ENCODE data around the gene WTIP. TPM values are rescaled to one million over a fixed set of nuclear protein-coding genes. Genes with fewer than 3 reads are reported as not detected.
"Not testable (repeated sequence)": the region's sequence is repeated elsewhere in the genome, so short reads cannot be mapped to it uniquely, and the experiment has no call there.

The WTIP gene
- total and polyA plus RNA-seq, 2 of the 4 experiments (the other 2 are of a cell fraction): 30.3 to 48.9 TPM

DNA sequence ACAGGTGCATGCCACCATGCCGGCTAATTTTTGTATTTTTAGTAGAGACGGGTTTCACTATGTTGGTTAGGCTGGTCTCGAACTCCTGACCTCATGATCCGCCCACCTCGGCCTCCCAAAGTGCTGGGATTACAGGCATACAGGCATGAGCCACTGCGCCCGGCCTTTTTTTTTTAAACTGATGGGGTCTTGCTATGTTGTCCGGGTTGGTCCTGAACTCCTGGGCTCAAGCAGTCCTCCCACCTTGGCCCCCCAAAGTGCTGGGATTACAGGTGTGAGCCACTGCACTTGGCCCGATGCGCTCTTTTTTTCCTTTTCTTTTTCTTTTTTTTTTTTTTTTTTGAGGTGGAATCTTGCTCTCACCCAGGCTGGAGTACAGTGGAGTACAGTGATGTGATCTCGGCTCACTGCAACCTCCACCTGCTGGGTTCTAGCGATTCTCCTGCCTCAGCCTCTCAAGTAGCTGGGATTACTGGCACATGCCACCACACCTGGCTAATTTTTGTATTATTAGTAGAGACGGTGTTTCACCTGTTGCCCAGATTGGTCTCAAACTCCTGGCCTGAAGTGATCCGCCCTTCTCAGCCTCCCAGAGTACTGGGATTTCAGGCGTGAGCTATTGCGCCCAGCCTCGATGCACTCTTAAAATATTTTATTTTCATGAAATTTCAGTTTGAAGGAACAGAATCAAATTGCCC lies 25.6 kb upstream of the WTIP start:
- dilution Hi-C loops (cut with HindIII; ENCODE audit: low sequenced_read_pairs, unreplicated experiment); CTCF ChIA-PET: not testable (repeated sequence)
- H4K20me1 ChIP-seq (ENCODE audit: insufficient read depth, low read length): peaks cover 27% of the 10 kb centered on the region

More for the DNA sequence above, 25.6 kb upstream of the WTIP start:
- POLR2A ChIA-PET (ENCODE audit: unreplicated experiment); H2AK5ac ChIP-seq (ENCODE audit: low read depth, low read length); H2BK120ac ChIP-seq (ENCODE audit: low read depth, low read length); H4K8ac ChIP-seq (ENCODE audit: low read depth in 2 of 2, low read length in 2 of 2); ATAC-seq (ENCODE audit: low read depth); H4K5ac ChIP-seq (ENCODE audit: low read depth, low read length); H4K91ac ChIP-seq (ENCODE audit: insufficient read depth, low read depth, low read length); H2AFZ ChIP-seq (replicated peaks; ENCODE audit: low read length, poor library complexity); H3K9me1 ChIP-seq (ENCODE audit: insufficient read depth, low read length); H3K4me3 ChIP-seq (ENCODE audit: insufficient read depth, low read depth, low read length); H2BK5ac ChIP-seq (ENCODE audit: low read depth, low read length, poor library complexity, severe bottlenecking); H3K27me3 ChIP-seq (ENCODE audit: control insufficient read depth, insufficient read depth, low read length); DNase-seq; H3K9me3 ChIP-seq (ENCODE audit: control insufficient read depth, insufficient read depth, low read length); H3K14ac ChIP-seq (replicated peaks; ENCODE audit: low read depth, low read length); H2BK20ac ChIP-seq (ENCODE audit: low read depth, low read length); H3K56ac ChIP-seq (ENCODE audit: extremely low read depth, insufficient read depth, low read length); H3K4me2 ChIP-seq (ENCODE audit: low read depth, low read length); H3K9ac ChIP-seq (ENCODE audit: low read depth, low read length); H2AK9ac ChIP-seq (replicated peaks; ENCODE audit: low read depth, low read length, poor library complexity); in situ Hi-C loops (cut with MboI; ENCODE audit: low sequenced_read_pairs); H3K27ac ChIP-seq (ENCODE audit: insufficient read depth, low read length); intact Hi-C loops (cut with micrococcal nuclease); H3K23ac ChIP-seq (ENCODE audit: low read depth, low read length); H3K18ac ChIP-seq (ENCODE audit: low read depth, low read length); BruUV-seq (replicated peaks); H3K4ac ChIP-seq (ENCODE audit: low read depth, low read length); H2BK15ac ChIP-seq (ENCODE audit: low read depth, low read length): not testable (repeated sequence)
- Histone ChIP-seq H3K36me3 (ENCODE audit: control insufficient read depth, insufficient read depth, low read length) (peaks cover 34% of the 10 kb centered on the region), H3K79me1 (ENCODE audit: low read depth in 1 of 2, low read length in 2 of 2) (peaks cover 32 to 56% of the 10 kb centered on the region in 2 experiments), H3K4me1 (ENCODE audit: control insufficient read depth, insufficient read depth, low read length) (peaks cover 14% of the 10 kb centered on the region)
- no CpG with 5 or more reads among the region's 17 CpGs for WGBS, 2 experiments (ENCODE audit: extremely low coverage in 2 of 2, insufficient read length in 1 of 2)
